Upper lobe of right lung (tissue), 1 donor: ENCODE measurements around the gene DNMBP. TPM values are rescaled to one million over a fixed set of nuclear protein-coding genes. Genes with fewer than 3 reads are reported as not detected.
"Not testable (repeated sequence)": the region's sequence is repeated elsewhere in the genome, so short reads cannot be mapped to it uniquely, and the experiment has no call there.

ENCODE experiments used
- ATAC-seq: fragments of 200-7000 bp; cut with Tn5 transposase; one replicate; pipeline ENCODE4 v1.9.1; 2020; ENCODE audit warnings: mild to moderate bottlenecking, moderate library complexity
- DNase-seq: peaks from one replicate; pipeline ENCODE4 v3.0.0-alpha.2; 2020
- H3K27ac ChIP-seq: fragments of 200-600 bp; one replicate; pipeline ENCODE4 v1.8.0; 2022
- H3K27me3 ChIP-seq: fragments of 200-600 bp; one replicate; pipeline ENCODE4 v1.8.0; 2022; ENCODE audit warnings: mild to moderate bottlenecking
- H3K36me3 ChIP-seq: fragments of 200-600 bp; one replicate; pipeline ENCODE4 v1.8.0; 2022
- H3K4me1 ChIP-seq: fragments of 200-600 bp; one replicate; pipeline ENCODE4 v1.8.0; 2022
- H3K4me3 ChIP-seq: fragments of 200-600 bp; one replicate; pipeline ENCODE4 v1.8.0; 2022; ENCODE audit warnings: mild to moderate bottlenecking
- H3K9me3 ChIP-seq: fragments of 200-600 bp; one replicate; pipeline ENCODE4 v1.8.0; 2022
- intact Hi-C: fragments of 100-400 bp; cut with DNase I; formaldehyde crosslinking; loops from one replicate; pipeline ENCODE4 v1.11.0; 2022
- total RNA-seq: library from RNA; stranded (reverse); fragmentation: NEBNext Ultra II Directional; extraction: Animal tissue kit (Norgen Biotek cat#: 25700); gene quantifications from one replicate; pipeline ENCODE4 v1.2.1, GENCODE V29; 2021
- TF ChIP-seq, protein P1 (sequence below): fragments of 200-600 bp; IDR thresholded peaks from one replicate; pipeline ENCODE4 v1.8.0; 2022; ENCODE audit warnings: antibody characterized with exemption
- donor health status: DM: no; HTN: yes; CAD: no; lungs with severe emphysema.

DNMBP gene
- total RNA-seq, 1 donor from 2014 or later: 12.5 TPM

DNA sequence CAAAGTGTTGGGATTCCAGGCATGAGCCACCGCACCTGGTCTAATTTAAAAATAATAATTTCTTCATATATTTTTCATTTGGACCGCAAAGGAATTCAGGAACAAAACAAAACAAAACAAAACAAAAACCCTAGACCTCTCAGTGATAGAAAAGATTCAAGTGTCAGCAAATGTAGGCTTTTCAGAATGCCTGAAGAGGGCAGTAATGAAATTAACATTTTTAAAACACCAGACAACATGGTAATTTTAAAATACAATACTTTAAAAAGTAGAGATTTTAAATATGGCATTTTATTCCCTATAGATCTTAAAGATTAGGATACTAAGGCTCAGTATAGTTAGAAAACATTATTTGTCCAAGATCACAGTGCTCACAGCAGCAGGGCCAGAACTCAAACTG lies 36.6 kb downstream of the DNMBP start:
- Histone ChIP-seq H3K4me1 (peaks cover 5% of the 10 kb centered on the region), H3K36me3 (peaks cover 22% of the 10 kb centered on the region), H3K27me3 (no peaks in the 10 kb centered on the region), H3K4me3 (no peak overlapping the region), H3K9me3 (no peaks in the 10 kb centered on the region), H3K27ac (no peak overlapping the region)
- intact Hi-C loops: no loop called here
- TF ChIP-seq, protein P1, sequence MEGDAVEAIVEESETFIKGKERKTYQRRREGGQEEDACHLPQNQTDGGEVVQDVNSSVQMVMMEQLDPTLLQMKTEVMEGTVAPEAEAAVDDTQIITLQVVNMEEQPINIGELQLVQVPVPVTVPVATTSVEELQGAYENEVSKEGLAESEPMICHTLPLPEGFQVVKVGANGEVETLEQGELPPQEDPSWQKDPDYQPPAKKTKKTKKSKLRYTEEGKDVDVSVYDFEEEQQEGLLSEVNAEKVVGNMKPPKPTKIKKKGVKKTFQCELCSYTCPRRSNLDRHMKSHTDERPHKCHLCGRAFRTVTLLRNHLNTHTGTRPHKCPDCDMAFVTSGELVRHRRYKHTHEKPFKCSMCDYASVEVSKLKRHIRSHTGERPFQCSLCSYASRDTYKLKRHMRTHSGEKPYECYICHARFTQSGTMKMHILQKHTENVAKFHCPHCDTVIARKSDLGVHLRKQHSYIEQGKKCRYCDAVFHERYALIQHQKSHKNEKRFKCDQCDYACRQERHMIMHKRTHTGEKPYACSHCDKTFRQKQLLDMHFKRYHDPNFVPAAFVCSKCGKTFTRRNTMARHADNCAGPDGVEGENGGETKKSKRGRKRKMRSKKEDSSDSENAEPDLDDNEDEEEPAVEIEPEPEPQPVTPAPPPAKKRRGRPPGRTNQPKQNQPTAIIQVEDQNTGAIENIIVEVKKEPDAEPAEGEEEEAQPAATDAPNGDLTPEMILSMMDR: peak; percentile 14
- DNase-seq (no peak), ATAC-seq (no peak)

GRCh38 chr10:99967961-99968360 lies 41.8 kb downstream of the DNMBP start:
- Histone ChIP-seq H3K4me3 (no peak overlapping the region), H3K9me3 (no peaks in the 10 kb centered on the region), H3K4me1 (peaks cover 6% of the 10 kb centered on the region), H3K36me3 (peaks cover 28% of the 10 kb centered on the region), H3K27me3 (no peaks in the 10 kb centered on the region), H3K27ac (no peak overlapping the region)
- intact Hi-C loops: no loop called here
- DNase-seq (no peak), ATAC-seq (no peak)
- TF ChIP-seq, protein P1: no peak

DNA sequence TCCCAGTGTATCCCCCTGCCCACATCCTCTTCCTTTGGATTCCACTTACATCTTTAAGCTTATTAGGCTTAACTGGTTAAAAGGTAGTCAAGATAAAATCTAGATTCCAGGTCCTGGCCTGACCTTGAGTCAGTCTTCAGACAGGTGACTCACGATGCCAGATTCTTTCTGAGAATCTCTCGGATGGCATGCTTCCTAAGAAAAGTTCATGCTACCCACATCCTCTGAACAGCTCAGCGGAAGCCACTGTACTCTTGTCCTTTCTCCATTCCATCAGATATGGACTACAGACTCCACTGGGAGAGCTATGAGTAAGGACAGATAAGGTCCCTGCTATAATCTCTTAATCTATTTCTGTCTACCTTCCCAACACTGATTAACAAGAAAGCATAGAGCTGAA lies 43.4 kb downstream of the DNMBP start:
- intact Hi-C loops: no loop called here
- Histone ChIP-seq H3K9me3 (no peaks in the 10 kb centered on the region), H3K4me1 (peaks cover 6% of the 10 kb centered on the region), H3K27me3 (no peaks in the 10 kb centered on the region), H3K36me3 (peaks cover 28% of the 10 kb centered on the region), H3K27ac (no peak overlapping the region), H3K4me3 (no peak overlapping the region)
- DNase-seq (no peak), ATAC-seq (no peak)
- TF ChIP-seq, protein P1: no peak

DNA sequence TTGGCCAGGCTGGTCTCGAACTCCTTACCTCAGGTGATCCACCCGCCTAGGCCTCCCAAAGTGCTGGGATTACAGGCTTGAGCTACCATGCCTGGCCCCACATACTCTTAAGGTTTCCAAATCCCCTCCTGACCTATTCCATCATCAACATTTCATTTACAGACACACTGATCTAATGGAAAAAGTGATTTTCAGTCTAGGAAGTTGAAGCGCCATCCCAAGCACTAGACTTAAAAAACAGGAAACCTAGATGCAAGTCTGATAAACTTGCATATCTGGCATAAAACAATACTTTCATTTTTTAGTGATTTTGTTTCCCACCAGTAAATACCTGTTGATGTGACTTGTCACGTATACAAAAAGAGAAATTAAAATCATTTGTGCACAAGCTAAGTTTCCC lies 44.0 kb downstream of the DNMBP start:
- intact Hi-C loops: no loop called here
- Histone ChIP-seq H3K4me1 (peaks cover 6% of the 10 kb centered on the region), H3K27ac (no peak overlapping the region), H3K36me3 (peaks cover 28% of the 10 kb centered on the region), H3K27me3 (no peaks in the 10 kb centered on the region), H3K4me3 (no peak overlapping the region), H3K9me3 (no peaks in the 10 kb centered on the region)
- ATAC-seq (no peak), DNase-seq (no peak)
- TF ChIP-seq, protein P1: no peak

- Histone ChIP-seq H3K4me1 (peaks cover 6% of the 10 kb centered on the region), H3K36me3 (peaks cover 20% of the 10 kb centered on the region), H3K4me3 (no peak overlapping the region), H3K27ac (no peak overlapping the region), H3K27me3 (no peaks in the 10 kb centered on the region), H3K9me3 (no peaks in the 10 kb centered on the region)
- intact Hi-C loops: no loop called here
- ATAC-seq (no peak), DNase-seq (no peak)
- TF ChIP-seq, protein P1: no peak
Observed at GRCh38 chr10:99964791-99965190, 45.0 kb downstream of the DNMBP start.

- H3K36me3 ChIP-seq, DNase-seq, H3K4me1 ChIP-seq, H3K9me3 ChIP-seq, H3K27me3 ChIP-seq, H3K4me3 ChIP-seq, H3K27ac ChIP-seq, intact Hi-C loops: not testable (repeated sequence)
- ATAC-seq: peak; percentile 76
Observed at GRCh38 chr10:99963467-99964165, 46.1 kb downstream of the DNMBP start.
